Transverse colon (tissue), 4 donors: ENCODE measurements around the gene BRCA2. TPM values are rescaled to one million over a fixed set of nuclear protein-coding genes. Genes with fewer than 3 reads are reported as not detected.

Experiments used
- DNase-seq: peaks from one replicate; pipeline ENCODE4 v3.0.0-alpha.2; 2019
- H3K27ac ChIP-seq, 4 donors: fragments of 200-600 bp; sonication (generic); 2 replicates each; pipeline ENCODE4 v1.5.1; 2016 to 2018; ENCODE audit warnings: inconsistent platforms in 4 of 4
- H3K27me3 ChIP-seq: fragments of 200-600 bp; sonication (generic); 2 replicates; pipeline ENCODE4 v1.5.1; 2017; ENCODE audit warnings: inconsistent platforms
- H3K36me3 ChIP-seq, 4 donors: fragments of 200-600 bp; sonication (generic); 2 replicates each; pipeline ENCODE4 v1.5.1; 2017 to 2019; ENCODE audit warnings: inconsistent platforms in 4 of 4
- H3K4me1 ChIP-seq, 4 donors: fragments of 200-600 bp; sonication (generic); 2 replicates each; pipeline ENCODE4 v1.5.1; 2017 to 2020; ENCODE audit warnings: inconsistent platforms in 4 of 4
- H3K4me3 ChIP-seq, 4 donors: fragments of 200-600 bp; sonication (generic); 1 replicate in 1 of 4; 2 replicates in 3 of 4; pipeline versions ENCODE4 v1.5.1 to v1.6.1; 2017 to 2019; ENCODE audit warnings: inconsistent platforms in 4 of 4
- H3K9me3 ChIP-seq, 2 donors: fragments of 200-600 bp; sonication (generic); 2 replicates each; pipeline ENCODE4 v1.5.1; 2017 to 2019; ENCODE audit warnings: inconsistent platforms in 2 of 2
- EP300 ChIP-seq: sonication (generic); formaldehyde crosslinking; IDR thresholded peaks from one replicate; pipeline ENCODE4 v1.6.1; 2017; ENCODE audit warnings: antibody characterized with exemption, low read depth
- POLR2A ChIP-seq: fragments of 450-650 bp; IDR thresholded peaks from one replicate; pipeline ENCODE4 v1.6.1; 2016; ENCODE audit warnings: antibody characterized with exemption, mild to moderate bottlenecking, moderate library complexity
- POLR2AphosphoS5 ChIP-seq, 3 donors: sonication (generic); formaldehyde crosslinking; IDR thresholded peaks; one replicate each; pipeline ENCODE4 v1.6.1; 2016; ENCODE audit warnings: antibody characterized with exemption in 3 of 3
- WGBS, 2 donors: methylation state at CpG; one replicate each; pipeline ENCODE4 v1.1.5; 2018; ENCODE audit warnings: low coverage in 1 of 2; 5-methylcytosine and 5-hydroxymethylcytosine counted together
- in situ Hi-C, 4 donors: fragments of 200-750 bp; cut with MboI; loops; one replicate each; pipeline versions ENCODE4 v1.15.0 to v1.15.1; 2017; ENCODE audit warnings: low sequenced_read_pairs in 3 of 4, low pct_ligation_motif_present in 1 of 4, low pct_unique_long_range_greater_than_20kb in 1 of 4
- intact Hi-C: fragments of 100-400 bp; cut with DNase I; formaldehyde crosslinking; loops from one replicate; pipeline ENCODE4 v1.15.1; 2023; ENCODE audit warnings: low total_unique reads
- total RNA-seq, 4 donors: library from RNA; depleted of rRNA; stranded (reverse); fragments of >200 nt; gene quantifications; one replicate each; pipeline ENCODE4 v1.1.0, GENCODE V29; 2016
- TF ChIP-seq, protein P1 (sequence below), 5 experiments: fragments of 200-600 bp in 3 of 5; fragments of 450-650 bp in 2 of 5; sonication (generic) in 3 of 5; IDR thresholded peaks; 1 replicate in 2 of 5; 2 replicates in 3 of 5; pipeline ENCODE4 v1.5.1; 2016 to 2017; ENCODE audit warnings: antibody characterized with exemption in 5 of 5, inconsistent platforms in 3 of 5, mild to moderate bottlenecking in 2 of 5, moderate library complexity in 1 of 5

BRCA2 gene
- total RNA-seq, 4 donors from 2014 or later, result 1.6 to 4.8 (median 2.4) TPM; not detected in 1

DNA sequence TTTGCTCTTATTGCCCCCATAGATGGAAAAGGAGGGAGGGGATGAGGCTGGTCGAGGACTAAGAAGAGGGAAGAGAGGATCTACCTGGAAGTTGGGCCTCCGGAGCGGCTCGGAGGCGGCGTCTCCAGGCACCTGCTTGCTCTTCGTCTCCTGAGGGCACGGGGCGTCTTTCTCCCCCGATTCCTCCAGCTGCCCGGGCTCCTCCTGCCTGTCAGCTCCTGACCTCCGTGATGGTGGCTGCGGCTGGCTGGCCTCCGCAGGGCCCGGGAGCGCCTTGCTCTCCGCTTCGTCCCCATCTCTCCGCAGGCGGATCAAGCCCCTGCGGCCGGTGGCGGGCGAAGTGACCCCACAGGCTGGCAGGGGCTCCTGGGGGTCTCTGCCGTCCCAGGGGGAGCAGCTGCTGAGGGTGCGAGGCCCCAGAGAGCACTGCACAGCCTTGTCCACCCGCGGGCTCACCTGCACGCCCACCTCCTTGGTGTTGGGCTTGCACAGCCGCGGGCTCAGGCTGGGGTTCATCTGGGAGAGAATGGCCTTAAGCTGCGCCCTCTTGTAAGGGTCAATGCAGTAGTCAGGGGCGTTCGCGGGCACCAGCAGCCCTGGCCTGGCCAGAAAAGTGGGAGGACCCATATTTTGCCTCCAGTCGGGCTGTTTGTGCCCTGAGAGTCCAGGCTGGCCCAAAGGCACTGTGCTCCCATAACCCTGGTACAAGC is 4.0 kb upstream of the BRCA2 start:
- intact Hi-C loops, result loop anchor here (2.0 to 5.0 kb wide), 2 partner anchors 284 to 403 kb away; no protein-coding TSS in a partner anchor
- Histone ChIP-seq H3K4me3 (no peak overlapping the region), H3K9me3 (no peaks in the 10 kb centered on the region), H3K36me3 (no peaks in the 10 kb centered on the region), H3K27me3 (no peaks in the 10 kb centered on the region), H3K4me1 (peaks cover under 1 to 18% (median 11%) of the 10 kb centered on the region in 4 donors), H3K27ac (no peak overlapping the region)
- in situ Hi-C loops, result loop anchor here in 2 of 4 donors (25.0 kb wide), 2 partner anchors 299 to 399 kb away; no protein-coding TSS in a partner anchor
- no peak for TF ChIP-seq POLR2A
- no peak for TF ChIP-seq EP300
- TF ChIP-seq, protein P1, sequence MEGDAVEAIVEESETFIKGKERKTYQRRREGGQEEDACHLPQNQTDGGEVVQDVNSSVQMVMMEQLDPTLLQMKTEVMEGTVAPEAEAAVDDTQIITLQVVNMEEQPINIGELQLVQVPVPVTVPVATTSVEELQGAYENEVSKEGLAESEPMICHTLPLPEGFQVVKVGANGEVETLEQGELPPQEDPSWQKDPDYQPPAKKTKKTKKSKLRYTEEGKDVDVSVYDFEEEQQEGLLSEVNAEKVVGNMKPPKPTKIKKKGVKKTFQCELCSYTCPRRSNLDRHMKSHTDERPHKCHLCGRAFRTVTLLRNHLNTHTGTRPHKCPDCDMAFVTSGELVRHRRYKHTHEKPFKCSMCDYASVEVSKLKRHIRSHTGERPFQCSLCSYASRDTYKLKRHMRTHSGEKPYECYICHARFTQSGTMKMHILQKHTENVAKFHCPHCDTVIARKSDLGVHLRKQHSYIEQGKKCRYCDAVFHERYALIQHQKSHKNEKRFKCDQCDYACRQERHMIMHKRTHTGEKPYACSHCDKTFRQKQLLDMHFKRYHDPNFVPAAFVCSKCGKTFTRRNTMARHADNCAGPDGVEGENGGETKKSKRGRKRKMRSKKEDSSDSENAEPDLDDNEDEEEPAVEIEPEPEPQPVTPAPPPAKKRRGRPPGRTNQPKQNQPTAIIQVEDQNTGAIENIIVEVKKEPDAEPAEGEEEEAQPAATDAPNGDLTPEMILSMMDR (IDR thresholded peaks at IDR 0.05), result no peak
- TF ChIP-seq POLR2AphosphoS5 (IDR thresholded peaks at IDR 0.05), result no peak
- DNase-seq, result no peak
- 80 to 96% methylated on average over 2 to 36 of the region's 36 CpGs for WGBS, 2 donors

DNA sequence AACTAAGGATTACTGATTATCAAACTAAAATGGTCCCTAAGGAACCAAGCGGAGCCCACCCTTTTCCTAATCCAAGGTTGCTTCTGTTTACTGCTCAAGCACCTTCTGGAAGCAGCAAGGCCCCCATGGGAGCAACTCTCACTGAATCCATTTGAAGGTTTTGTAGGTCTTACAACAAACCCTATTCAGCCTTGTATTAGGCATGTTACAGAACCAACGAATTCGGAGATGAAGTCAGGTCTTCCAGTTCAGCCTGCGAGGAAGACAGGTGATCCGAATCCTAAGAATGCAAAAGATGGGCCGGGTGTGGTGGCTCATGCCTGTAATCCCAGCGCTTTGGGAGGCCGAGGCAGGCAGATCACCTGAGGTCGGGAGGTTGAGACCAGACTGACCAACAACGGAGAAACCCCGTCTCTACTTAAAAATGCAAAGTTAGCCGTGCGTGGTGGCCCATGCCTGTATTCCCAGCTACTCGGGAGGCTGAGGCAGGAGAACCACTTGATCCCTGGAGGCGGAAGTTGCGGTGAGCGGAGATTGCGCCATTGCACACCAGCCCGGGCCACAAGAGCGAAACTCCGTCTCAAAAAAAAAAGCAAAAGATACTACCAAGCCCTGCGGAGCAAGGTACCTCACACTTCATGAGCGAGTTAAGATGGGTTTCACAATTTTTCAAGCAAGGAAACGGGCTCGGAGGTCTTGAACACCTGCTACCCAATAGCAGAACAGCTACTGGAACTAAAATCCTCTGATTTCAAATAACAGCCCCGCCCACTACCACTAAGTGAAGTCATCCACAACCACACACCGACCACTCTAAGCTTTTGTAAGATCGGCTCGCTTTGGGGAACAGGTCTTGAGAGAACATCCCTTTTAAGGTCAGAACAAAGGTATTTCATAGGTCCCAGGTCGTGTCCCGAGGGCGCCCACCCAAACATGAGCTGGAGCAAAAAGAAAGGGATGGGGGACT is 754 bp upstream of the BRCA2 start:
- DNase-seq, result peak; percentile 35
- TF ChIP-seq EP300 (no peak), POLR2A (no peak), POLR2AphosphoS5 (IDR thresholded peaks at IDR 0.05) (no peak)
- TF ChIP-seq, protein P1 (IDR thresholded peaks at IDR 0.05), result no peak
- Histone ChIP-seq H3K9me3 (no peaks in the 10 kb centered on the region), H3K27ac (peak overlapping the region; percentile 88 to 95 (median 92)), H3K27me3 (no peaks in the 10 kb centered on the region), H3K36me3 (no peaks in the 10 kb centered on the region), H3K4me3 (peak overlapping the region; percentile 63 to 86 (median 78)), H3K4me1 (peaks cover 3 to 19% (median 12%) of the 10 kb centered on the region in 4 donors)
- in situ Hi-C loops (loop anchor here in 2 of 4 donors (25.0 kb wide), 2 partner anchors 302 to 402 kb away; no protein-coding TSS in a partner anchor), intact Hi-C loops (loop anchor here (5.0 kb wide), 1 partner anchor 287 kb away; no protein-coding TSS in a partner anchor)
- WGBS, 2 donors, result 60 to 81% methylated on average over 2 to 32 of the region's 32 CpGs

DNA sequence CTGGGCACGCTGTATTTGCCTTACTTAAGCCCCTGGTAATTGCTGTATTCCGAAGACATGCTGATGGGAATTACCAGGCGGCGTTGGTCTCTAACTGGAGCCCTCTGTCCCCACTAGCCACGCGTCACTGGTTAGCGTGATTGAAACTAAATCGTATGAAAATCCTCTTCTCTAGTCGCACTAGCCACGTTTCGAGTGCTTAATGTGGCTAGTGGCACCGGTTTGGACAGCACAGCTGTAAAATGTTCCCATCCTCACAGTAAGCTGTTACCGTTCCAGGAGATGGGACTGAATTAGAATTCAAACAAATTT is 676 bp downstream of the BRCA2 start:
- intact Hi-C loops (no loop called here), in situ Hi-C loops (loop anchor here in 2 of 4 donors (25.0 kb wide), 2 partner anchors 304 to 404 kb away; no protein-coding TSS in a partner anchor)

More for the DNA sequence above, 676 bp downstream of the BRCA2 start:
- WGBS, 2 donors, result 0 to 1% methylated on average over 2 to 13 of the region's 13 CpGs
- Histone ChIP-seq H3K4me1 (peaks cover 3 to 13% (median 8%) of the 10 kb centered on the region in 4 donors), H3K9me3 (no peaks in the 10 kb centered on the region), H3K27ac (peak overlapping the region; percentile 88 to 95 (median 92)), H3K27me3 (no peaks in the 10 kb centered on the region), H3K4me3 (peak overlapping the region; percentile 63 to 86 (median 78)), H3K36me3 (no peaks in the 10 kb centered on the region)
- DNase-seq, result peak; percentile 64
- TF ChIP-seq EP300 (no peak), POLR2AphosphoS5 (IDR thresholded peaks at IDR 0.05) (no peak), POLR2A (no peak)
- TF ChIP-seq, protein P1 (IDR thresholded peaks at IDR 0.05), result no peak
